ENCODE data around the gene CAP2.
"Not testable (repeated sequence)": the region's sequence is repeated elsewhere in the genome, so short reads cannot be mapped to it uniquely, and the experiment has no call there.

CAP2 gene

DNA sequence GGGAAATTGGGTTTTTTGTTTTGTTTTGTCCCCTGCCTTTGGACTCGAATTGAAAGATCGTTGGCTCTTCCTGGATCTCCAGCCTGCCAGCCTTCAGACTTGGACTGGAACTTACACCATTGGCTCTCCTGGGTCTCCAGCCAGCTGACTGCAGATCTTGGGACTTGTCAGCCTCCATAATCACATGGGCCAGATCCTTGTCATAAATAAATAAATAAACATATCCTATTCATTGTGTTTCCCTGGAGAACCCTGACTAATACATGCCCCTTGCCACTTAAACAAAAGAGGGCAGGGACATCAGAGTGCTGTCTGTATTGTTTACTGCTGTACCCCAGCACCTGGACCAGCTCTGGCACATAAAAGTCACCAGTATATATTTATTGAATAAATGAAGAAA, 101.5 kb downstream of the CAP2 start:
- DNase-seq, result no peak
- intact Hi-C loops (cut with DNase I), result no loop called here

GRCh38 chr6:17497535-17498095, 104.2 kb downstream of the CAP2 start:
- intact Hi-C loops (cut with DNase I), result no loop called here
- no peak for DNase-seq

DNA sequence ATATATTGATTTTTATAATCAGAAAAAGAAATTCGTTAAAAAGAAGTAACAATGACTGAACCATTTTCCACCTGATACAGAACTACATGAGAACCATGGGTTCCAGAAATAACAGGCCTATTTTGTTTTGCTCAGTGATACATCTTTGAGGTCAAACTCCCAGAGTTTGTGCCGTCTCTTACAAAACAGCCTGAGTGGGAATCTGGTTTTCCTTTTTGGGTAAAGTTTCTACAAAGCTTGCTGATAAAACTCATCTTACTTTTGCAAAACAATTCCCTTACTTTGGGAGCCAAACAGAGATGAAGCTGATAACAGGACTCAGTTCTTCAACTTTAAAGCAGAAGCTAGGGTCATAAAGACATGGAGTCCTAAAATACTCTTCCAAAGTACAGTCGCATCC, 108.0 kb downstream of the CAP2 start:
- intact Hi-C loops (cut with DNase I), result no loop called here
- DNase-seq, result no peak

DNA sequence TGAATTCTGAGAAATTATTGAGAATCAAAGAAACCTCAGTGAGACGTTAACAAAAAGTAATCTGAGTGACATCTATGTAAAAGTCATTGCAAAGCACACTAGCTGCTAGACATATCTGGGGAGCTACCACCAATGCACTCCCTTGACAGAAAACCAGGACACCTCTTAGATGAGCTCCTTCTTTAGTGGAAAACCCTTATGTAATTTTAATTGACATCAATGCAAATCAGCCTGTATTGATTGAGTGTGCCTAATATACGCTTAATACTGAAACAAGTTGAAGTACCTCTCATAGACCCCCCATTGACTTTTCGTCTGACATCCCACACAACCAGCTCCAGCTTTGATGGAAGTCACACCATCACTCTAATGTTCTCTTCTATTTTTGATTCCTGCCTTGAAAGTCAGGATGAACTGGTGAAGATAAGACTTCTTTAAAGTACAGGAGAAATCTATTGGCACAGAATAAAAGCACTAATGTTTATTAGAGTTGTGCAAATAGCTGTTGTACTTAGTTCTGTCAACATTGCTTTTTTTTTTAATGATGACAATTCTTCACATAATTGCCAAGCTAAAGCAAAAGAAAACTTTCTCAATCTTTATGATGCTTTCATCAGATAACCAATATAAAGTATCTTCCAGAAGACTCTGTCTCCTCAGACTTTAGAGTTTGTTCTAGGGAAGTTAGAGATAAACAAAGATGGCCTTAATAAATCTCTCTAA, 108.7 kb downstream of the CAP2 start:
- DNase-seq, result no peak
- intact Hi-C loops (cut with DNase I), result no loop called here

DNA sequence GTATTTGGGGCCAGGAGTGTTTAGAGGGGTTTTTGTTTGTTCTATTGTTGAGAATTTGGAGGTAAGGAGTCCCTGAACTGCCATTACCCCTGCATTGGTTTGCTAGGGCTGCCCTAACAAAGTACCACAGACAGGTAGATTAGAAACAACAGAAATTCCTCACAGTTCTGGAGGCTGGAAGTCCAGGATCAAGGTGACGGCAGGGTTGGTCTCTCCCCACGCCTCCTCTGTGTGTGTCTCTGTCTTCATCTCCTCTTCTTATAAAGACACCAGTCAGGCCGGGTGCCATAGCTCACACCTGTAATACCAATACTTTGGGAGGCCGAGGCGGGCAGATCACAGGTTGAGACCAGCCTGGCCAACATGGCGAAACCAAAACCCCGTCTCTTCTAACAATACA, 109.7 kb downstream of the CAP2 start:
- intact Hi-C loops (cut with DNase I), result no loop called here

GRCh38 chr6:17504005-17504404, 110.6 kb downstream of the CAP2 start:
- no peak for DNase-seq
- intact Hi-C loops (cut with DNase I), result no loop called here

More for the DNA sequence above, 109.7 kb downstream of the CAP2 start:
- DNase-seq, result no peak

- intact Hi-C loops (cut with DNase I), result no loop called here
- no peak for DNase-seq
Measured at GRCh38 chr6:17505062-17505476, 111.7 kb downstream of the CAP2 start.

DNA sequence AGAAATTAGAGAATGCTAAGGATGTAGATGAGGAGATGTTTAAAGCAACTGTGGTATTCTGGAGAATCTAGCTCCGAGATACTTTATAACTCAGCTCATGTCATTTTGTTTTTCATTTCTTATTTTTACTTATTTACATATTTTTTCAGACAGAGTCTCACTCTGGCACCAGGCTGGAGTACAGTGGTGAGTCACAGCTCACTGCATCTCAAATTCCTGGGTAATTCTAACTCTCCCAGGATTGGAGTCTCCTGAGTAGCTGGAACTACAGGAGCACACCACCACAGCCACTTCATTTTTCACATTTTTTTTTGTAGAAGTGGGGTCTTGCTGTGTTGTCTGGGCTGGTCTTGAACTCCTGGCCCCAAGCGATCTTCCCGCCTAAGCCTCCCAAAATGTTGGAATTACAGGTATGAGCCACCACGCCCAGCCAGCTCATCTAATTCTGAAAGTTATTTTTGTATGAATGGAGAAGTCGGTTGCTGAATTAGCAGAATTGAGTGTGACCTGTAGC, 112.4 kb downstream of the CAP2 start:
- intact Hi-C loops (cut with DNase I), result no loop called here
- DNase-seq, result no peak

DNA sequence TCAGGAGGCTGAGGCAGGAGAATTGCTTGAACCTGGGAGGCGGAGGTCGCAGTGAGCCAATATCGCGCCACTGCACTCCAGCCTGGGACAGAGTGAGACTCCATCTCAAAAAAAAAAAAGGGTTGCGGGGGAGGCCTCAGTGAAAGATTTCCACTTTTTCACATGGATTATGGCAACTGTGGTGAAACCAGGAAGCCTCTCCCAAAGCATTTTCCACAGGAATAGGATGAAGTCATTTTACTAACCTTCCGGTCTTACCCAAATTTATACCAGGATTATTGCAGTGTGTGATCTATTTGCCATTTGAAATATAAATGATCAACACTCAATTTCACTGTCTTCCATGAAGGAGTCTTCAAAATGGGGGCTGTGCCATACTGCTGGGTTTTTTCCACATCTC, 113.1 kb downstream of the CAP2 start:
- no peak for DNase-seq
- intact Hi-C loops (cut with DNase I), result no loop called here

GRCh38 chr6:17506962-17507361, 113.6 kb downstream of the CAP2 start:
- DNase-seq, result no peak
- intact Hi-C loops (cut with DNase I), result no loop called here

GRCh38 chr6:17511084-17511483, 117.7 kb downstream of the CAP2 start:
- intact Hi-C loops (cut with DNase I), result no loop called here

DNA sequence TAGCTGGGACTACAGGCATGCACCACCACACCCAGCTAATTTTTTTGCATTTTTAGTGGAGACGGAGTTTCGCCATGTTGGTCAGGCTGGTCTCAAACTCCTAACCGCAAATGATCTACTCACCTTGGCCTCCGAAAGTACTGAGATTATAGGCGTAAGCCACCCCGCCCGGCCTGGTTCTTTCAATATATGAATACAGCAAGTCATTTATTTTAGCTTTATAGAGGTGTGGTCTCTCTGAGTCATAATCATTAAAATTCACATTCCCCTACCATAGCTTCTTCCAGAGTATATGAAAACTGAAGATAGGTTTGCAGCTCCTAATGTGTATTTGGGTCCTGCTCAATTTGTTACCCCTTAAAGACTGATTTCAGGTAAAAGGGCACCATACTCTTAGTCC, 118.2 kb downstream of the CAP2 start:
- DNase-seq, result no peak
- intact Hi-C loops (cut with DNase I), result no loop called here

More at GRCh38 chr6:17511084-17511483, 117.7 kb downstream of the CAP2 start:
- DNase-seq, result no peak

GRCh38 chr6:17519120-17519519, 125.7 kb downstream of the CAP2 start:
- no peak for DNase-seq
- intact Hi-C loops (cut with DNase I), result no loop called here

DNA sequence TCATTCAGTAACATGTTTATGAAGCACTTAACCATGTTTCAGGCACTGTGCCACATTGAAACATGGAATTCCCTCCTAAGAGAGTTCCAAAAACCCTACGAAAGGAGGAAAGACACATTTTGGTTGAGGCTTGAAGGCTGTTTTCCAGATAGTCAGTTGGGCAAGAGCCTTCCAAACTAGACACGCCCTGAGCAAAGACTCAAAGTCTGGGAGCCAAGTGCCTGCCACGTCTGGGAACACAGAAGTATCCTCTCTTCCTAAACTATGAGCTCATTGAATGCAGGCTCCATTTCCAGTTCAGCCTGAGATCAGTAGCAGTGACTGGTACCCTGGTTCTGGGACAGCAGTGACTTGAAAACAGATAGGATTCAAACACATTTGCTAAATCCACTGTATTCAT, 132.2 kb downstream of the CAP2 start:
- DNase-seq, result no peak
- intact Hi-C loops (cut with DNase I), result no loop called here

DNA sequence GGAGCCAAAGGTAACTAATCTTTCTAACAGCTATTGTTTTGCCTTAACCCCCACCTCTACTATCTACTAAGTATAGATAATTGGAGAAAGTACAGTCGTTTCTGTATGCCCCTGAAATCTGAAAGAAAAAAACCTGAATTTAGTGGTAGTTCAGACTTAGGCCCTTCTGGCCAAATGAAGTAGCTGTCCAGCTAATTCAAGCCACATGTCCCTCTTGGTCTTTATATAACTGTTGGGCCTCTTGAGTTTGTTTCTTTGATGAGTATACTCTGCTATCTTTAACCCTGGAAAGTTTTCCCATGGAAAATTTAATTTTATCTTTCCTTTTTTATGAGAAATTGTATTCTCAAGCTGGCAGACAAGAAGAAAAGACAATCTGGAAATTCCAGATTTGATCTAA, 133.7 kb downstream of the CAP2 start:
- intact Hi-C loops (cut with DNase I), result no loop called here
- DNase-seq, result no peak

DNA sequence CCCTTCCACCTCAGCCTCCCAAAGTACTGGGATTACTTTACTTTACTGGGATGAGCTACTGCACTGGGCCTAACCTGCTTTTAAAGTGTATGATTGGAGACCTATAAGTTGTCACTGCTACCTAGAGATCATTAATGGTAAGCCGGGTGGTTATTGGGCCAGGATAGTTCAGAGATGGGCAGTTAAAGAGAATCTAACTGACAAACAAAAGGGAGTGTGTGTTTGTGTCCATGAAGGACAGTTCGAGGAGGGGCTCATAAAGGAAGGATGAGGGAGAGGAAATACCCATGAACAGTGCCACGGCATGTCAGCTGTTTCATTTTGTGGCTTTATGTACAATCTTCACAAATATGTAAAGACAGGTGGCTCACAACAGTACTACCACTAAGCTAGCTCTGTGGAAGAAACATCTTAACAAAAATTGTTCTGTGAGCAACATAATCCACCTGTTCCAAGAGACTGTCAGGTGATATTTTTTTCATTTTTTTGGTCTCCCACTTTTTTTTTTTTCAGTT, 137.0 kb downstream of the CAP2 start:
- intact Hi-C loops (cut with DNase I), result no loop called here

DNA sequence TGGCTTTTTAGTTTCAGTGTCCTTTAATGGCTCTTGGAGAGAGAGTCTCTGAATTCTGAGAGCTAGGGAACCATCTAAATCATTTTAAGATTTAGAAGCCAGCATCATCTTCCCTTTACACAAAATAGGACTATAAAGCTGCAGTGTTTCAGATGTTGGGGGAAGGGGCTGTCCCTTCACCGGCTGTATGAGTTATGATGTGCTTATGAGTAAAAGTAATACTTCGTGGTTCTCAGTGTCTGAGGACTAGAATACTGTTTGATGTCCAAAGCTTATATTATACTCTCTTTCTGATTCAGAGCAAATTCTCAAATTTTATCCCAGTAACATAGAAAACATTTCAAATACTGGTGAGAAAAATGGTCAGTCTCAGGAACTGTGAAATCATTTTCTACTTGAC, 143.2 kb downstream of the CAP2 start:
- intact Hi-C loops (cut with DNase I), result no loop called here
- DNase-seq, result no peak

More for the DNA sequence above, 137.0 kb downstream of the CAP2 start:
- DNase-seq, result no peak

DNA sequence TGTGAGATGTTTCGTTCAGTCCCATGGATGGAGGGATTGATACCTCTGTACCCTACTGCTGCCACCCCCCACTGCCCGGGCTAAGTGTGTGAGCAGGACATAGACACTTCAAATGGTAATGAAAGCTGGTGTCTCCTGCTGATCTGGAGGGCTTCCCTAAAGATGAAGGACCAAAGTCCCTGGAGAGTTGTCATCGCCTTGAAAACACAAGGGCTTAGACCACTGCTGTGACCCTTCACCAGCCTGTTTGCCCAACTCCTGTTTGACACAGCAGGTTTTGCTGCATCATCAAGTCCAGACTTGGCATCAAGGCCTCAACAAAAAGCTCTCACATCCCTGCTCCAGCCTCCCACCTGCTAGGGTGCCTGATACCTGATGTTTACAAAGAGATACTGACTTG, 148.8 kb downstream of the CAP2 start:
- intact Hi-C loops (cut with DNase I), result no loop called here
- DNase-seq, result no peak

DNA sequence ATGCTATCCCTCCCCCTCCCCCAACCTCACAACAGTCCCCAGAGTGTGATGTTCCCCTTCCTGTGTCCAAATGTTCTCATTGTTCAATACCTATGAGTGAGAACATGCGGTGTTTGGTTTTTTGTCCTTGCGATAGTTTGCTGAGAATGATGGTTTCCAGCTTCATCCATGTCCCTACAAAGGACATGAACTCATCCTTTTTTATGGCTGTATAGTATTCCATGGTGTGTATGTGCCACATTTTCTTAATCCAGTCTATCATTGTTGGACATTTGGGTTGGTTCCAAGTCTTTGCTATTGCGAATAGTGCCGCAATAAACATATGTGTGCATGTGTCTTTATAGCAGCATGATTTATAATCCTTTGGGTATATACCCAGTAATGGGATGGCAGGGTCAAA, 152.3 kb downstream of the CAP2 start:
- intact Hi-C loops (cut with DNase I); DNase-seq: not testable (repeated sequence)

GRCh38 chr6:17551383-17551958, 158.1 kb downstream of the CAP2 start:
- DNase-seq, result no peak
- intact Hi-C loops (cut with DNase I), result no loop called here

DNA sequence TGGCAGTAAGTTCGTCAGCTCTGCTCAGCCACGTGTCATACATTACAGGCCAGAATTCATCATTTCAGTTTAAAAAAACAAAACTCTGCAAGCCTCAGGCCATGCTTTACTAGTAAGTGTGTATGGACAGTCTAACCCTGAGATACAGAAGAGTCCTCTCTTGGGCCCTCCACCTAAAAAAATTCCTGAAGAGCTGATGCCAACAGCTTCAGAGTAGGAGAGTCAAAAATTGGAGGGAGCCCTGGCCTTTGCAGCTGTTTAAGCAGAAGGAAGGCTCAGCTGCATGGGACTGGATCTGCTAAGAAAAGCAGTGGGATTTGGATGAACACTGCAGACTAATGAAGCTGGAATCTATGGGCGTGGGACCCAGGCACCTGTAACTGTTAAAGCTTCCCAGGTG, 159.5 kb downstream of the CAP2 start:
- intact Hi-C loops (cut with DNase I), result no loop called here
- no peak for DNase-seq

DNA sequence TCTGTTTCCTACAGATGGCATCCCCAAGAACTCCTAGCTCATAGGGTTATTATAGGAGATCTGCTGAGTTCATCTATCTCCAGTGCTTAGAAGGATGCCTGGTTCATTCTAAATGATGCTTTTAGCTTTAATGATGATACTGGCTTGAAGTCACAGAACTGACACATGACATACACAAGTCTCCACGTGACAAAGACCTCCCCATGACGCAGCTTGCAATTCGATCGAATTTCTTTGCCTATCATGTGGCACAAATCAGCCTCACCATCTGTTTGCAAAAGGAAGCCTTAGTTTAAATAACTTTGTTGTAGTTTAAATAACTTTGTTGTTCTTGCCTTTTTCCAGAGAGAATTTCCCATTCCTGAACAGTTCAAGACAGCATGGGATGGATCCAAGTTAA, 162.6 kb downstream of the CAP2 start:
- intact Hi-C loops (cut with DNase I), result no loop called here
- no peak for DNase-seq
